ENCODE measurements around the gene ANKRD33. TPM values are rescaled to one million over a fixed set of nuclear protein-coding genes. Genes with fewer than 3 reads are reported as not detected.

ANKRD33 gene
- total RNA-seq, 2 donors from 2014 or later, result not detected

Other genes starting within 250 kb of the ANKRD33 start
- gene FIGNL2, start 39.4 kb upstream of the ANKRD33 start, total RNA-seq, result under 1 TPM; 0.50 to 0.53 TPM
- not detected for gene ACVRL1, start 19.4 kb downstream of the ANKRD33 start, total RNA-seq
- gene ACVR1B, start 63.6 kb downstream of the ANKRD33 start, total RNA-seq, result 1 to 10 TPM; 6.8 TPM
- gene TAMALIN, start 118.8 kb downstream of the ANKRD33 start, total RNA-seq, result 10 to 100 TPM in 1 of 2 donors, 1 to 10 TPM in 1; 3.5 to 26.3 TPM
- 10 to 100 TPM in 1 of 2 donors, 1 to 10 TPM in 1; 9.9 to 47.6 TPM for gene NR4A1, start 163.3 kb downstream of the ANKRD33 start, total RNA-seq
- 10 to 100 TPM; 27.6 to 31.1 TPM for gene ATG101, start 181.9 kb downstream of the ANKRD33 start, total RNA-seq
- not detected for gene SMIM41, start 191.6 kb downstream of the ANKRD33 start, total RNA-seq